ENCODE data around the gene ZFP90. TPM values are rescaled to one million over a fixed set of nuclear protein-coding genes. Genes with fewer than 3 reads are reported as not detected.

Gene ZFP90
- total and polyA plus RNA-seq, 8 donors = 16.8 to 53.8 (median 46.5) TPM

GRCh38 chr16:68514511-68514910, 24.6 kb upstream of the ZFP90 start:
- peaks cover 0 to 2% of the 10 kb centered on the region in 2 donors for H3K27me3 ChIP-seq
- H3K9me3 ChIP-seq = no peaks in the 10 kb centered on the region
- H3K4me3 ChIP-seq = no peak overlapping the region
- DNase-seq (peak in 1 of 4 donors; percentile 33), ATAC-seq (no peak)
- H3K36me3 ChIP-seq = no peaks in the 10 kb centered on the region
- intact Hi-C loops (cut with DNase I) = loop anchor here (5.0 to 10.0 kb wide), 2 partner anchors 120 to 262 kb away; no protein-coding TSS in a partner anchor
- H3K27ac ChIP-seq = no peak overlapping the region
- TF ChIP-seq, protein P1, sequence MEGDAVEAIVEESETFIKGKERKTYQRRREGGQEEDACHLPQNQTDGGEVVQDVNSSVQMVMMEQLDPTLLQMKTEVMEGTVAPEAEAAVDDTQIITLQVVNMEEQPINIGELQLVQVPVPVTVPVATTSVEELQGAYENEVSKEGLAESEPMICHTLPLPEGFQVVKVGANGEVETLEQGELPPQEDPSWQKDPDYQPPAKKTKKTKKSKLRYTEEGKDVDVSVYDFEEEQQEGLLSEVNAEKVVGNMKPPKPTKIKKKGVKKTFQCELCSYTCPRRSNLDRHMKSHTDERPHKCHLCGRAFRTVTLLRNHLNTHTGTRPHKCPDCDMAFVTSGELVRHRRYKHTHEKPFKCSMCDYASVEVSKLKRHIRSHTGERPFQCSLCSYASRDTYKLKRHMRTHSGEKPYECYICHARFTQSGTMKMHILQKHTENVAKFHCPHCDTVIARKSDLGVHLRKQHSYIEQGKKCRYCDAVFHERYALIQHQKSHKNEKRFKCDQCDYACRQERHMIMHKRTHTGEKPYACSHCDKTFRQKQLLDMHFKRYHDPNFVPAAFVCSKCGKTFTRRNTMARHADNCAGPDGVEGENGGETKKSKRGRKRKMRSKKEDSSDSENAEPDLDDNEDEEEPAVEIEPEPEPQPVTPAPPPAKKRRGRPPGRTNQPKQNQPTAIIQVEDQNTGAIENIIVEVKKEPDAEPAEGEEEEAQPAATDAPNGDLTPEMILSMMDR (IDR thresholded peaks at IDR 0.05) = no peak
- H3K4me1 ChIP-seq = peaks cover 4 to 8% of the 10 kb centered on the region in 2 donors

- no peak overlapping the region for H3K27ac ChIP-seq
- TF ChIP-seq, protein P1 (IDR thresholded peaks at IDR 0.05) = no peak
- no peak for ATAC-seq
- no peak for DNase-seq
- no peaks in the 10 kb centered on the region for H3K27me3 ChIP-seq
- intact Hi-C loops (cut with DNase I) = loop anchor here in 1 of 2 donors (10.0 kb wide), 1 partner anchor 123 kb away; no protein-coding TSS in a partner anchor
- H3K36me3 ChIP-seq = no peaks in the 10 kb centered on the region
- no peaks in the 10 kb centered on the region for H3K9me3 ChIP-seq
- no peaks in the 10 kb centered on the region for H3K4me1 ChIP-seq
- no peak overlapping the region for H3K4me3 ChIP-seq
These were observed 21.4 kb upstream of the ZFP90 start for GRCh38 chr16:68517606-68518166.

DNA sequence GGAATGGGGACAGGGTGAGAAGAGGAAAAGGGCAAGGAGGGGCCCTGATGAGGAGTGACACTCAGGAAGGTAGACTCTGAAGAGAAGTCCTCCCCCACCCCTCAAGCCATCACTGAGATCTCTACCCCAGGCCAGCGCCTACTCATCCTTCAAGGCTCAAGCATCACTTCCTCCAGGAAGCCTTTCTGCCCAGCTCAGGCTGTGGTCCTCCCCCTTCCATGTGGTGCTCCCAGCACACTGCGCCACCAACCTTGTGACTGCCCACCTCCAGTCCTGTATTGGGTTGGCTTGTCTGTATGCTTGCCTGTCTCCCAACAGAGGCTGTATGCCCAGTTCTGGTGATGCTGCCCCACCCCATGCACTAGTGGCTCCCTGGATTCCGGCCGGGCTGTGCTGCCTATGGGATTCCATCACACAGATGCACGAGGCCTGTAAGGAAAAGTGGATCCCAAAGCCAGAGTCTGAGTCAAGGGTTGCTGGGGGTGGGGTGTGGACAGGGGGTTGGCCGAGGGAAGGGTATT, 19.8 kb upstream of the ZFP90 start:
- no peak overlapping the region for H3K27ac ChIP-seq
- H3K4me1 ChIP-seq = no peaks in the 10 kb centered on the region
- intact Hi-C loops (cut with DNase I) = loop anchor here in 1 of 2 donors (10.0 kb wide), 1 partner anchor 124 kb away; no protein-coding TSS in a partner anchor
- H3K9me3 ChIP-seq = no peaks in the 10 kb centered on the region
- no peaks in the 10 kb centered on the region for H3K36me3 ChIP-seq
- TF ChIP-seq, protein P1 (IDR thresholded peaks at IDR 0.05) = no peak
- no peaks in the 10 kb centered on the region for H3K27me3 ChIP-seq
- H3K4me3 ChIP-seq = no peak overlapping the region
- ATAC-seq (no peak), DNase-seq (no peak)

DNA sequence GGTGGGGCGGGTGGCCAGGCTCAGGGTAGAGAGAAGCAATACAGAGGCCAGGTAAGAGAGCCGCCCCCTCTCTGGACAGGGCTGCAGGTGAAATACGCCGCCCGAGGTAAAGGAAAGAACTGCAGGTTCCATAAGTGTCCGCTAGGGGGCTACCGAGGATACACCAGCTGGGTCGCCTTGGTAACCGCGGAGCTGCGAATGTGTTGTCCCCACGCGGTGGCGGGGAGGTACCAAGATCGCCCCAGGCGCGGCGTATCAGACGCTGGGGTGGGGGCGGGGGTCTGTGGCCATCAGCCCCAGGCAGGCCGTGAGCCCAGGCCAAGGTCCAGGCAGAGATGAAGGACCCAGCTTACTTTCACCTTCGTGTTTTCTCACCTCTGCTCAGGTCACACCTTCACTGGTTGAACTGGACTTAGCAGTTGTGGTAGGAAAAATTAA, 18.4 kb upstream of the ZFP90 start:
- Histone ChIP-seq H3K27me3 (no peaks in the 10 kb centered on the region), H3K27ac (no peak overlapping the region), H3K9me3 (no peaks in the 10 kb centered on the region), H3K4me1 (no peaks in the 10 kb centered on the region), H3K4me3 (no peak overlapping the region), H3K36me3 (no peaks in the 10 kb centered on the region)
- intact Hi-C loops (cut with DNase I) = no loop called here
- peak; percentile 82 to 95 (median 90) for DNase-seq
- TF ChIP-seq, protein P1 (IDR thresholded peaks at IDR 0.05) = peak; percentile 94 to 97
- ATAC-seq = peak; percentile 98

DNA sequence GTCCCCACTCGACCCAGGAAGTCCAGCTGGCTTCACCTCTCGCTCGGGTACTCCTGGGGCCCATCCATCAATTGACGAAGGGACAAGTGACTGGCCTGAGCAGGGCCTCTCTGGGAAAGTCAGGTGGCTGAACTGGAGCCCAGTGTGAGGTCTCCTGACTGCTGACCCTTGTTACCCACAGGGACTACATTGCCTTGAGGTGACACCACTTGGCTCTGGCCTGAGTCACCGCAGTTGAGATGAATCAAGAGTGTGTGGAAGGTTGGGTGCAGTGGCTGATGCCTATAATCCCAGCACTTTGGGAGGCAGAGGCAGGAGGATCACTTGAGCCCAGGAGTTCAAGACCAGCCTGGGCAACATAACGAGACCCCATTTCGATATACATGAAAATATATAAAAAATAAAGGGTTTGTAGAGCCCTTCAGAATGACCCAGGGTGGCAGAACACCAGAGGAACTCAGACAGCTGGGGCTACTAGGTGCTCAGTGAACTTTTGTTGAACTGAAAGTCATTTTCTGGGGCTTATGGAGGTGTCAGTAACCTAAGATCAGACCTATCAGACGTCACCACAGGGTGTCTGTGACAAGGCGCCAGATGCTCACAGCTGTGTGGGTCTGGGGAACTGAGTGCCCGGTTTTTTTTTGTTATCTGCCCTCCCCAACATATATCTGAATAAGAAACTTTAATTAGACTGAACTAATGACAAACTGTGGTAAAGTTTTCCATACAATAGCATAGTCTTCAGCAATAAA, 14.8 kb upstream of the ZFP90 start:
- Histone ChIP-seq H3K36me3 (no peaks in the 10 kb centered on the region), H3K4me3 (no peak overlapping the region), H3K9me3 (no peaks in the 10 kb centered on the region), H3K27me3 (peaks cover 0 to 5% of the 10 kb centered on the region in 2 donors), H3K27ac (no peak overlapping the region), H3K4me1 (peaks cover 5 to 7% of the 10 kb centered on the region in 2 donors)
- TF ChIP-seq, protein P1 (IDR thresholded peaks at IDR 0.05) = no peak
- DNase-seq (no peak), ATAC-seq (no peak)
- intact Hi-C loops (cut with DNase I) = no loop called here
